ENCODE data around the gene COL6A3. TPM values are rescaled to one million over a fixed set of nuclear protein-coding genes. Genes with fewer than 3 reads are reported as not detected.
A peak's percentile ranks its signal among the peaks of the same experiment; 100 is the strongest.

The COL6A3 gene
- total RNA-seq, 1 experiment from 2014 or later, result 0.17 TPM

- DNase-seq (ENCODE audit: low spot score), result no peak
- in situ Hi-C loops (cut with HindIII; ENCODE audit: low sequenced_read_pairs), result no loop called here
Measured at GRCh38 chr2:237327175-237327950, 86.6 kb downstream of the COL6A3 start.

GRCh38 chr2:237326266-237327171, 87.4 kb downstream of the COL6A3 start:
- no peak for DNase-seq (ENCODE audit: low spot score)
- in situ Hi-C loops (cut with HindIII; ENCODE audit: low sequenced_read_pairs), result no loop called here

DNA sequence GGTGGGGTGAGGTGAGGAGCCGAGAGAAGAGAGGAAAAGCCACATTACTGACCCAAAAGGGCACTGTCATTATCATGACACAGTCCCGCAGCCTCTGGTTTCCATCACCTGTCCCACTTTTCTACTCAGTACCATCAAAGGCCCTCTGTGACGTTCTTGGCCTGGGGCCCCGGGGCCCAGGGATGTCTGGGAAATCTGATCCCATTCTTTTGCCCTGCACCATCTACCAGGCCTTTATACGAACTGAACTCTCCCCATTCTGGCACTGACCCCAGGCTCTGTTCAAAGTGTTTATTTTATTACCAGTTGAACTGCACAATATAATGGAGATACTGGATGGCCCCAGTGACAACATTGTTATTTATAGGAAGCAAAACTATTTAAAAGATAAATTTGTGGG, 89.1 kb downstream of the COL6A3 start:
- in situ Hi-C loops (cut with HindIII; ENCODE audit: low sequenced_read_pairs), result no loop called here
- no peak for DNase-seq (ENCODE audit: low spot score)

- no peak for DNase-seq (ENCODE audit: low spot score)
- in situ Hi-C loops (cut with HindIII; ENCODE audit: low sequenced_read_pairs), result no loop called here
Measured at GRCh38 chr2:237324405-237324831, 89.5 kb downstream of the COL6A3 start.

- in situ Hi-C loops (cut with HindIII; ENCODE audit: low sequenced_read_pairs), result no loop called here
- DNase-seq (ENCODE audit: low spot score), result no peak
Measured at GRCh38 chr2:237323656-237324055, 90.3 kb downstream of the COL6A3 start.

GRCh38 chr2:237322564-237322963, 91.4 kb downstream of the COL6A3 start:
- DNase-seq (ENCODE audit: low spot score), result no peak
- in situ Hi-C loops (cut with HindIII; ENCODE audit: low sequenced_read_pairs), result no loop called here

- DNase-seq (ENCODE audit: low spot score), result no peak
- in situ Hi-C loops (cut with HindIII; ENCODE audit: low sequenced_read_pairs), result no loop called here
Measured at GRCh38 chr2:237321746-237322145, 92.2 kb downstream of the COL6A3 start.

GRCh38 chr2:237320801-237321560, 93.0 kb downstream of the COL6A3 start:
- in situ Hi-C loops (cut with HindIII; ENCODE audit: low sequenced_read_pairs), result no loop called here

DNA sequence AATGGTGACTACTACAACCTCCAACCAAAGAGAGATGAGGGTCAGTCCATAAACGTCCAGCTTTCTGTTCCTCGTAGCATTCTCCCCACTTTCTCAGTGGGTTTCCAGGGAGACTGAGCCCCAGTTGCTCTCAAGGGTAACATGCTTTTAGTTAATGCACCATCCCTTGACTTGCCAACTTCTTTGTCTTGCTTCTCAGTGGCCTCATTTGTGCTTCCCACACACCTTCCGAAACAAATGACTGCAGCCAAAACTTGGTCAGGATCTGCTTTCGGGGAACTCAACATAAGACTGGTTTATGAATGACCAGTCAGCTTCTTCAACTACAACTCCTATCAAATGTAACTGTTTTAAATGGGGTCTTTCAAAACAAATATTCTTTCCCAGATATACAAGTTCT, 94.1 kb downstream of the COL6A3 start:
- in situ Hi-C loops (cut with HindIII; ENCODE audit: low sequenced_read_pairs), result no loop called here
- DNase-seq (ENCODE audit: low spot score), result no peak

More at GRCh38 chr2:237320801-237321560, 93.0 kb downstream of the COL6A3 start:
- peak; percentile 15 for DNase-seq (ENCODE audit: low spot score)

DNA sequence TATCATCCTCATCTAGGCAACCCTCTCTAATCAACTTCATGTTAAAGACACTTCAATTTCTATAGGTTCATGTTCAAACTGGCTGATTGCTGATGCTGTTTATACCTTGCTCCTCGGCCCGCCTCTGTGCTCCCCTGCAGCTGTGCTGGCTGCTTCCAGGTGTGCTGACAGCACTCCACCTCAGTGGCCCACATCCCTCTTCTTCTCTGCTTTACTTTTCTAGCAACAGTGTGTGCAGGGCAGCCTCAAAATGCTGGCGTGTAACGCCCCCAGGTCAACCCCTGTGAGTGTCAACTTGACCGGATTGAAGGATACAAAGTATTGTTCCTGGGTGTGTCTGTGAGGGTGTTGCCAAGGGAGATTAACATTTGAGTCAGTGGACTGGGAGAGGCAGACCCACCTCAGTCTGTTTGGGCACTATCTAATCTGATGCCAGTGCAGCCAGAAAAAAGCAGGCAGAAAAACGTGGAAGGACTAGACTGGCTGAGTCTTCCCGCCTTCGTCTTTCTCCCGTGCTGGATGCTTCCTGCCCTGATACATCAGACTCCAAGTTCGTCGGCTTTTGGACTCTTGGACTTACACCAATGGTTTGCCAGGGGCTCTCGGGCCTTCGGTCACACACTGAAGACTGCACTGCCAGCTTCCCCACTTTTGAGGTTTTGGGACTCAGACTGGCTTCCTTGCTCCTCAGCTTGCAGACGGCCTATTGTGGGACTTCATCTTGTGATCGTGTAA, 94.7 kb downstream of the COL6A3 start:
- in situ Hi-C loops (cut with HindIII; ENCODE audit: low sequenced_read_pairs), result no loop called here
- DNase-seq (ENCODE audit: low spot score), result no peak

DNA sequence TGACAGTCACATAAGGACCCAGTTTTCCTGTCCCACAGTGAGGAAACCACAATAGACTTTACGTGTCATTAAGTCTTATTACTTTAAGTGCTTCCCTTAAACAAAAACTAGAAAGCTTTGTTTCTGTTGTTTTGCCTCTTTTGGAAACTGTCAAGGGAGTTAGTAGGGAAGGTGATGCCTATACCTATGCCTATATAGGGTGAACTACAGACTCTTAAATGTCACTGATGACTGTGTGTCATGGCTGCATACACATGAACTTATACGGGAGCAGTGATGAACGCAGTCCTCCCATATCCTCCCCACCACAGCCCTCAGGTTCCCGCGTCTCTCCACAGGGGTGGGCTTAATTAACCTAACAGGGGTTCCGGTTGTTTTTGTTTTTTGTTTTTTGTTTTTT, 97.6 kb downstream of the COL6A3 start:
- in situ Hi-C loops (cut with HindIII; ENCODE audit: low sequenced_read_pairs), result no loop called here

GRCh38 chr2:237315829-237316225, 98.1 kb downstream of the COL6A3 start:
- DNase-seq (ENCODE audit: low spot score), result no peak
- in situ Hi-C loops (cut with HindIII; ENCODE audit: low sequenced_read_pairs), result no loop called here

More for the DNA sequence above, 97.6 kb downstream of the COL6A3 start:
- no peak for DNase-seq (ENCODE audit: low spot score)

- peak; percentile 81 for DNase-seq (ENCODE audit: low spot score)
Measured at GRCh38 chr2:237315170-237315828, 98.7 kb downstream of the COL6A3 start.

DNA sequence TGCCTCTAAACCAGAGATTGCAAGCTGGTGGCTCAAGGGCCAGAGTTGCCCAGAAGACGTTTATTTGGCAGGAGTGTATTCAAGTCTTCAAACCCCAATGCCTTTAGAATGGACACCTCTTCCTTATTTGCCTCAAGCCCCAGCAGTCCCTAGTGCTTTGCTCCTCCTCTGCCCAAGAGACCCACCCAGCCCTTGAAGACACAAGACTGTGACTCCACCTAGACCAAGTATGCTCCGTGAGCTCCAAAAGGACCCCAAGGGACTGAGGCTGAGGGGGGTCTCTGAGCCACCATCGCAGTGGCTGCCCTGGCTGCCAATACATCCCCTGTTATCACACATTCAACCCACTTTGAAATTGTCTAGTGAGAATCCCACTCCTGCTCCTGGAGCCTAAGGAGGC, 99.3 kb downstream of the COL6A3 start:
- in situ Hi-C loops (cut with HindIII; ENCODE audit: low sequenced_read_pairs), result no loop called here

More at GRCh38 chr2:237315170-237315828, 98.7 kb downstream of the COL6A3 start:
- in situ Hi-C loops (cut with HindIII; ENCODE audit: low sequenced_read_pairs), result no loop called here

DNA sequence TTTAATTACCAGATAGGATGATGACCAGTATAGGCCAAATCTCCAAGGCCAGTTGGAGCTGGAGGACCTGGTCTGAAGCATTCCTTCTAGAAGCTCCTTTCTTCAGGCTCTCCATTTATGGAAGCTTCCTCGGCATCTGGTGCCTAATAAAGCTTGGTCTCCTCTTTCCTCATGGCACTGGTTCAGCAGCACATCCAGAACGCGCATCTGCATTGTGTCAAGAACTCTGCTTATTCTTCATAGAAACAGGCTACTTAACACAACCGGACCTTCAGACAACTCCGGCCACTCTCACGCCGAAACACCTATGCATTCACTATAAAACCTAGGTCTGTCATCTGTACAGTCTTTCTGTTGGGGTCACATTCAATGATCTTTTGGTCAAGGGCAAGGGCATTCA, 99.8 kb downstream of the COL6A3 start:
- in situ Hi-C loops (cut with HindIII; ENCODE audit: low sequenced_read_pairs), result no loop called here
- DNase-seq (ENCODE audit: low spot score), result no peak

More for the DNA sequence above, 99.3 kb downstream of the COL6A3 start:
- DNase-seq (ENCODE audit: low spot score), result no peak

DNA sequence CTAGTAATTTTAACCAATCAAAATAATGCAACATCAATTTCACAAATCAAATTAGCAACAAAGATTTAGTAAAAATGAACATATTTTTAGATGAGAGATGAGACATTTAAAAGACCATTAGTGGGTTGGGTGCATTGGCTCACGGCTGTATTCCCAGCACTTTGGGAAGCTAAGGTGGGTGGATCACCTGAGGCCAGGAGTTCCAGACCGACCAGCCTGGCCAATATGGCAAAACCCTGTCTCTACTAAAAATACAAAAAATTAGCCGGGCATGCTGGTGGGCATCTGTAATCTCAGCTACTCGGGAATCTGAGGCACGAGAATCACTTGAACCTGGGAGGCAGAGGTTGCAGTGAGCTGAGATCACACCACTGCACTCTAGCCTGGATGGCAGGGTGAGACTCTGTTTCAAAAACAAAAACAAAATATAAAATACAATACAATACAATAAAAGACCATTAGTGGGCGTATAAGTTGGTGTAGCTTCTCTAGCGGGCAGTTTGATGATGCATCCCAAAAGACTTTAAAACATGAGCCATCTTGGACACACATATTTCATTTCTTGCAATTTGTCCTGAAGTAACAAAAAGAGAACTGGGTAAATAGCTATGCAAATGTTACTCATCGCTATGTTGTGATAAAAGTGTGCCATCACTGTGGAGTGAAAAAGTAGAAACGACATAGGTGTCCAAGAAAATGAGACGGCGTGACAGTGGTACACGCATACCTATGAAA, 101.8 kb downstream of the COL6A3 start:
- no peak for DNase-seq (ENCODE audit: low spot score)
- in situ Hi-C loops (cut with HindIII; ENCODE audit: low sequenced_read_pairs), result no loop called here

GRCh38 chr2:237310515-237311114, 103.3 kb downstream of the COL6A3 start:
- in situ Hi-C loops (cut with HindIII; ENCODE audit: low sequenced_read_pairs), result no loop called here
- no peak for DNase-seq (ENCODE audit: low spot score)

All from G401 (cell line).